NCI-H2107 treated with DMSO at 0.1 percent for 48 hours (cell line): ENCODE data around the gene DAAM1.

Experiments used
- DNase-seq: peaks from one replicate; lab custom pipeline; 2025; ENCODE audit not compliant: unreplicated experiment; lab: John Stamatoyannopoulos, UW

Gene DAAM1

GRCh38 chr14:59311723-59312122 lies 123.3 kb downstream of the DAAM1 start:
- DNase-seq = no peak

- DNase-seq = no peak
Observed at GRCh38 chr14:59313144-59313651, 124.7 kb downstream of the DAAM1 start.

GRCh38 chr14:59313658-59314608 lies 125.5 kb downstream of the DAAM1 start:
- DNase-seq = no peak

- no peak for DNase-seq
Observed at GRCh38 chr14:59314953-59315599, 126.6 kb downstream of the DAAM1 start.

- no peak for DNase-seq
Observed at GRCh38 chr14:59316151-59316830, 127.8 kb downstream of the DAAM1 start.

- no peak for DNase-seq
Observed at GRCh38 chr14:59317346-59317745, 128.9 kb downstream of the DAAM1 start.

GRCh38 chr14:59317798-59318505 lies 129.5 kb downstream of the DAAM1 start:
- peak; percentile 25 for DNase-seq

- no peak for DNase-seq
Observed at GRCh38 chr14:59318908-59319307, 130.4 kb downstream of the DAAM1 start.

- DNase-seq = no peak
Observed at GRCh38 chr14:59320361-59320760, 131.9 kb downstream of the DAAM1 start.

- DNase-seq = no peak
Observed at GRCh38 chr14:59320763-59321625, 132.5 kb downstream of the DAAM1 start.

- DNase-seq = no peak
Observed at GRCh38 chr14:59321626-59321949, 133.1 kb downstream of the DAAM1 start.

GRCh38 chr14:59325906-59326305 lies 137.4 kb downstream of the DAAM1 start:
- DNase-seq = no peak

GRCh38 chr14:59328454-59328853 lies 140.0 kb downstream of the DAAM1 start:
- DNase-seq = no peak

GRCh38 chr14:59330455-59330854 lies 142.0 kb downstream of the DAAM1 start:
- DNase-seq = no peak

GRCh38 chr14:59331217-59331616 lies 142.8 kb downstream of the DAAM1 start:
- DNase-seq = no peak

GRCh38 chr14:59332727-59333126 lies 144.3 kb downstream of the DAAM1 start:
- no peak for DNase-seq

- no peak for DNase-seq
Observed at GRCh38 chr14:59333235-59333634, 144.8 kb downstream of the DAAM1 start.

GRCh38 chr14:59333668-59334067 lies 145.2 kb downstream of the DAAM1 start:
- DNase-seq = peak; percentile 87

- no peak for DNase-seq
Observed at GRCh38 chr14:59334253-59334652, 145.8 kb downstream of the DAAM1 start.

GRCh38 chr14:59336098-59336497 lies 147.6 kb downstream of the DAAM1 start:
- DNase-seq = no peak
